ENCODE measurements around the gene NPB.

The NPB gene

GRCh38 chr17:81934850-81935708 lies 33.0 kb downstream of the NPB start:
- DNase-seq (ENCODE audit: insufficient read length, low spot score), result no peak
- no peak for TF ChIP-seq POLR2A (IDR thresholded peaks at IDR 0.05; ENCODE audit: low read depth, low read length)
- no peak for TF ChIP-seq TAF1 (IDR thresholded peaks at IDR 0.05; ENCODE audit: low read depth, low read length)
- TF ChIP-seq SPI1 (IDR thresholded peaks at IDR 0.05; ENCODE audit: low read depth, low read length), result no peak
- TF ChIP-seq POLR2AphosphoS5 (IDR thresholded peaks at IDR 0.05; ENCODE audit: low read depth, low read length), result no peak
- TF ChIP-seq POU2F2 (IDR thresholded peaks at IDR 0.05; ENCODE audit: low read depth, low read length), result no peak
- no peak for FAIRE-seq

- FAIRE-seq (no peak), DNase-seq (ENCODE audit: insufficient read length, low spot score) (no peak)
- TF ChIP-seq TAF1 (IDR thresholded peaks at IDR 0.05; ENCODE audit: low read depth, low read length), result no peak
- no peak for TF ChIP-seq POU2F2 (IDR thresholded peaks at IDR 0.05; ENCODE audit: low read depth, low read length)
- no peak for TF ChIP-seq PAX5 (IDR thresholded peaks at IDR 0.05; ENCODE audit: insufficient read depth, low read length, severe bottlenecking)
- TF ChIP-seq SPI1 (IDR thresholded peaks at IDR 0.05; ENCODE audit: low read depth, low read length), result no peak
- TF ChIP-seq POLR2A (IDR thresholded peaks at IDR 0.05; ENCODE audit: low read depth, low read length), result no peak
- no peak for TF ChIP-seq POLR2AphosphoS5 (IDR thresholded peaks at IDR 0.05; ENCODE audit: low read depth, low read length)
Measured at GRCh38 chr17:81935709-81936084, 33.7 kb downstream of the NPB start.

- TF ChIP-seq POLR2AphosphoS5 (IDR thresholded peaks at IDR 0.05; ENCODE audit: low read depth, low read length) (no peak), PAX5 (IDR thresholded peaks at IDR 0.05; ENCODE audit: insufficient read depth, low read length, severe bottlenecking) (no peak), POLR2A (IDR thresholded peaks at IDR 0.05; ENCODE audit: low read depth, low read length) (no peak), TAF1 (IDR thresholded peaks at IDR 0.05; ENCODE audit: low read depth, low read length) (no peak), SPI1 (IDR thresholded peaks at IDR 0.05; ENCODE audit: low read depth, low read length) (no peak), POU2F2 (IDR thresholded peaks at IDR 0.05; ENCODE audit: low read depth, low read length) (no peak)
- DNase-seq (ENCODE audit: insufficient read length, low spot score), result no peak
- FAIRE-seq, result no peak
Measured at GRCh38 chr17:81939218-81939617, 37.2 kb downstream of the NPB start.

GRCh38 chr17:81939881-81940385 lies 37.9 kb downstream of the NPB start:
- DNase-seq (ENCODE audit: insufficient read length, low spot score) (no peak), FAIRE-seq (no peak)
- TF ChIP-seq POU2F2 (IDR thresholded peaks at IDR 0.05; ENCODE audit: low read depth, low read length), result no peak
- no peak for TF ChIP-seq TAF1 (IDR thresholded peaks at IDR 0.05; ENCODE audit: low read depth, low read length)
- TF ChIP-seq PAX5 (IDR thresholded peaks at IDR 0.05; ENCODE audit: insufficient read depth, low read length, severe bottlenecking), result no peak
- no peak for TF ChIP-seq POLR2AphosphoS5 (IDR thresholded peaks at IDR 0.05; ENCODE audit: low read depth, low read length)
- TF ChIP-seq POLR2A (IDR thresholded peaks at IDR 0.05; ENCODE audit: low read depth, low read length), result no peak
- TF ChIP-seq SPI1 (IDR thresholded peaks at IDR 0.05; ENCODE audit: low read depth, low read length), result no peak

DNA sequence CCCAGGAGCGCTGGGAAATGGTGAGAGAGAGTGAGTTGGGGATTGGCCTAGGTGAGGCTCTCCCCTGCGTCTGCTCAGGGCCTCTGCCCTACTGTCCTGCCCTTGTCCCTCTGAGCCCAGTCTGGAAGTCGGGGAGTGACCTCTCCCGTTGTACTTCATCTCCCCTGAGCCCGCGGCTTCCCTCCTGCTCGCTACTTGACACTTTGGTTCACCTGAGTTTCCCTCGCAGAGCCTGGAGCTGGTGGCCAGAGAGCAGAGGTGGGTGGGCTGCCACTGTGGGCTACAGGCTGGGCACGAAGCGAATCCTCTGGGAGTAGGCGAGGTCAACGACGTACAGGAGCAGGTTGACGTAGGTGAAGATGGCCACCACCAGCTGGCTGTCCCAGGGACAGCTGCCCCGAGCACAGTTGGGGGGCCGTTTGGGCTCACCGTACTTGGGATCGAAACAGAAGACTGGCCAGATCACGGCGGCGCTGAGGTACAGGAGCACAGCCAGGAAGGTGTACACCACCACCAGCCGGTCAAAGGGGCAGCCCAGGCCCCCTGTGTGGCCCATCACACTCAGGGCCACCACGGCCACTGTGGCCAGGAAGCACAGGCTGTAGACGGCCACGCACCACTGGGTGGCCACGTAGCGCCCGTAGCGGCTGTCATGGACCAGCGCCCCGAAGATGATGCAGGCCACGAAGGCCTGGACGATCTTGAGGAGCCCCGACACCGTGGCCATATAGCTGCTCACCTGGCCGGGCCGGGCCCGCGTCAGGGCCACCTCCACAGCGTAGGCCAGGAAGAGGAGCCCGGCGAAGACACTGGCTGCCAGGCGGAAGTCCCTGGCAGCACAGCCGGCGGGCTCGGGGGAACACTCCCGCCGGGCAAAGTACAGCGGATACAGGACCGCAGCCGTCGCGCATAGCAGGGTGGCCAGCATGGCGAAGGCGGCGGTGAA lies 38.8 kb downstream of the NPB start:
- TF ChIP-seq POU2F2 (IDR thresholded peaks at IDR 0.05; ENCODE audit: low read depth, low read length), result no peak
- TF ChIP-seq PAX5 (IDR thresholded peaks at IDR 0.05; ENCODE audit: insufficient read depth, low read length, severe bottlenecking), result no peak
- no peak for TF ChIP-seq POLR2AphosphoS5 (IDR thresholded peaks at IDR 0.05; ENCODE audit: low read depth, low read length)
- TF ChIP-seq TAF1 (IDR thresholded peaks at IDR 0.05; ENCODE audit: low read depth, low read length), result no peak
- TF ChIP-seq POLR2A (IDR thresholded peaks at IDR 0.05; ENCODE audit: low read depth, low read length), result no peak

DNA sequence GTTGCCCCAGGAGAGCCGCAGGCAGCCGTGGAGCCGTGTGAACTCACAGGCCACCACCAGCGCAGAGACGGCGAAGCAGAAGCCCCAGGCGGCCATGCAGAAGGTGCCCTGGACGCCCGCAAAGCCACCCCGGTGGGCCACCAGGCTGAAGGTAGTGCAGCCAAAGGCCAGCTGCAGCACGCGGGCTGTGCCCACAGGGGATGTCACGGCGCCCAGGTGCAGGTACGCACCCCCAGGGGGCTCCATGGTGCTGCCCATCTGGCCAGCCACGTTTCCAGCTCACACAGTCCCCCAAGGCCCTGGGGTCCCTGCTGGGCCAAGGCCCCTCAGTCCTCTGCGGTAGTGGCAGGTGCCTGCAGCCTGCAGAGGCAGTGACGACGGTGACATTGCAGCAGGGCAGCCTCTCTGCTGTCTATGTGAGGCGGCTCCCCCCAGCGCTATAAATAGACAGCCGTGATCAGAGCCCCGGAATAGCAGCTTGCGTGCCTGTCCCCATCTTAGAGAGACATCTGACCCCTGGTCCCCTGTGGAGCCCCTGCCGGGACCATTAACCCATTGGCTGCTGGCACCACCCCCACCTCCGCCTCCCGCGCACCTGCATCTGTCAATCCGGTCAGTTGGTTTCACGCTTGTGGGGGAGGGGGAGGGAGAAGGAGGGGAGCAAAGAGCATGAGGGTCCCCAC lies 39.6 kb downstream of the NPB start:
- DNase-seq (ENCODE audit: insufficient read length, low spot score) (no peak), FAIRE-seq (no peak)
- TF ChIP-seq SPI1 (IDR thresholded peaks at IDR 0.05; ENCODE audit: low read depth, low read length) (no peak), POLR2AphosphoS5 (IDR thresholded peaks at IDR 0.05; ENCODE audit: low read depth, low read length) (no peak), PAX5 (IDR thresholded peaks at IDR 0.05; ENCODE audit: insufficient read depth, low read length, severe bottlenecking) (no peak), TAF1 (IDR thresholded peaks at IDR 0.05; ENCODE audit: low read depth, low read length) (no peak), POLR2A (IDR thresholded peaks at IDR 0.05; ENCODE audit: low read depth, low read length) (no peak), POU2F2 (IDR thresholded peaks at IDR 0.05; ENCODE audit: low read depth, low read length) (no peak)

More for the DNA sequence above, 38.8 kb downstream of the NPB start:
- FAIRE-seq, result no peak
- DNase-seq (ENCODE audit: insufficient read length, low spot score), result no peak

DNA sequence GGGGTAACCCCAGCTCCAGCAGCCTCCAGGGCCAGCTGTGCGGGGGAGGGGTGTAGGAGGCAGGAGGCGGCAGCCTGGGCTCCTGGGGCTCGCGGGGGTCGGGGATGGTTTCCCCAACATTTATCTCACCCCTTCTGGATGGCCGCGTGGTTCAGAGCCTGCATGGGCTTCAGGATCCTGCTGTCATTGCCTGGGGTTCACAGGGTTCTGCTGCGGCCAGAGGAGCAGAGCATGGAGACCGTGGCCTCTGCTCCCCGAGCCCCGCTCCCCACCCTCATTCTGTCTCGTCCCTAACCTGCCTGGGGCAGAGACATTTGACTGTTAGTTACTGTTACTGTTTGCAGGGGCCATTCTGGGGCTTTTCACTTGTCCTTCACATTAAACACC lies 40.1 kb downstream of the NPB start:
- TF ChIP-seq TAF1 (IDR thresholded peaks at IDR 0.05; ENCODE audit: low read depth, low read length) (no peak), PAX5 (IDR thresholded peaks at IDR 0.05; ENCODE audit: insufficient read depth, low read length, severe bottlenecking) (no peak), POLR2A (IDR thresholded peaks at IDR 0.05; ENCODE audit: low read depth, low read length) (no peak), SPI1 (IDR thresholded peaks at IDR 0.05; ENCODE audit: low read depth, low read length) (no peak), POU2F2 (IDR thresholded peaks at IDR 0.05; ENCODE audit: low read depth, low read length) (no peak), POLR2AphosphoS5 (IDR thresholded peaks at IDR 0.05; ENCODE audit: low read depth, low read length) (no peak)
- DNase-seq (ENCODE audit: insufficient read length, low spot score) (no peak), FAIRE-seq (no peak)

- TF ChIP-seq POU2F2 (IDR thresholded peaks at IDR 0.05; ENCODE audit: low read depth, low read length) (no peak), POLR2A (IDR thresholded peaks at IDR 0.05; ENCODE audit: low read depth, low read length) (no peak), PAX5 (IDR thresholded peaks at IDR 0.05; ENCODE audit: insufficient read depth, low read length, severe bottlenecking) (no peak), TAF1 (IDR thresholded peaks at IDR 0.05; ENCODE audit: low read depth, low read length) (no peak), POLR2AphosphoS5 (IDR thresholded peaks at IDR 0.05; ENCODE audit: low read depth, low read length) (no peak), SPI1 (IDR thresholded peaks at IDR 0.05; ENCODE audit: low read depth, low read length) (no peak)
- DNase-seq (ENCODE audit: insufficient read length, low spot score) (no peak), FAIRE-seq (no peak)
Measured at GRCh38 chr17:81944858-81945257, 42.8 kb downstream of the NPB start.
